ENCODE data around the gene WHAMM.

GRCh38 chr15:82799183-82799841 lies 10.1 kb upstream of the WHAMM start:
- TF ChIP-seq ZNF565 (CRISPR knock-in tag; conservative IDR thresholded peaks at IDR 0.05; ENCODE audit: low read depth) (no peak), ZNF8 (CRISPR knock-in tag; IDR thresholded peaks at IDR 0.05) (no peak)

Measured in SK-N-SH treated with all-trans-retinoic acid at 6 μM for 48 hours (cell line).